Measurements from ENCODE around the gene CMIP. TPM values are rescaled to one million over a fixed set of nuclear protein-coding genes. Genes with fewer than 3 reads are reported as not detected.

CMIP gene
- total RNA-seq, 1 experiment from 2014 or later = 1.4 TPM

DNA sequence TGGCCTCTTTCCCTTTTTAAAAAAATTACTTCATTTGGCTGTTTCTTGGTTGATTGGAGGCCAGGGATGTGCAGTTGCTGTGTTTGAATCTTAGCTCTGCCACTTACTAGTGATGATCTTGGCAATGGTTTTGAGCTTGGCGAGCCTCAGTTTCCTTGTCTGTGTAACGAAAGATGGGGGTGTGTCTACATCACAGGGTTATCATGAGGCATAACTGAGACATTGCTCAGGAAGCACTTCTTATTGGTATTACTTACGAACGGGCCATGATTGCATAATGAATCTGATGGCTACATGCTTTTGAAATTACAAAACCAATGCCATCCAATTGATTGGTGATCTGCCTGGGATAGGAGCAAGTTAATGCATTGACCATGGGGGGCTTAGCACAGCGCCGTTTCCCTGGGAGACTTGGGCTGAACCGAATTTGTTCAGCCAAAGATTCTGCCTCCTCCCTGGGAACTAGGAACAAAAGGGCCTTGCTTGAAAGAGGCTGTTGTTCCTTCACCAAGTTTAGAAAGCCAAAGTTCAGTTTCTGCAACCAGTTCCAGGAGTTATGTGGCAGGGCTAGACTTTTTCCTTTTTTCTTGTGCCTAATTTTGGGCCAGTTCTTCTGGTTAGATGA, 21.9 kb downstream of the CMIP start:
- Histone ChIP-seq H3K9me3 (no peaks in the 10 kb centered on the region), H3K4me3 (no peak overlapping the region), H3K36me3 (peaks cover 3% of the 10 kb centered on the region; the same call in 1 of the 2 replicates), H3K27me3 (no peaks in the 10 kb centered on the region)
- no peak for DNase-seq

- peaks cover 4% of the 10 kb centered on the region; the same call in 1 of the 2 replicates for H3K36me3 ChIP-seq
- no peaks in the 10 kb centered on the region for H3K27me3 ChIP-seq
- no peaks in the 10 kb centered on the region for H3K9me3 ChIP-seq
- no peak for DNase-seq
- no peak overlapping the region for H3K4me3 ChIP-seq
Observed at GRCh38 chr16:81467072-81467471, 22.5 kb downstream of the CMIP start.

GRCh38 chr16:81467815-81468214, 23.2 kb downstream of the CMIP start:
- no peaks in the 10 kb centered on the region for H3K27me3 ChIP-seq
- no peak overlapping the region for H3K4me3 ChIP-seq
- peaks cover 4% of the 10 kb centered on the region; the same call in 1 of the 2 replicates for H3K36me3 ChIP-seq
- no peak for DNase-seq
- no peaks in the 10 kb centered on the region for H3K9me3 ChIP-seq

DNA sequence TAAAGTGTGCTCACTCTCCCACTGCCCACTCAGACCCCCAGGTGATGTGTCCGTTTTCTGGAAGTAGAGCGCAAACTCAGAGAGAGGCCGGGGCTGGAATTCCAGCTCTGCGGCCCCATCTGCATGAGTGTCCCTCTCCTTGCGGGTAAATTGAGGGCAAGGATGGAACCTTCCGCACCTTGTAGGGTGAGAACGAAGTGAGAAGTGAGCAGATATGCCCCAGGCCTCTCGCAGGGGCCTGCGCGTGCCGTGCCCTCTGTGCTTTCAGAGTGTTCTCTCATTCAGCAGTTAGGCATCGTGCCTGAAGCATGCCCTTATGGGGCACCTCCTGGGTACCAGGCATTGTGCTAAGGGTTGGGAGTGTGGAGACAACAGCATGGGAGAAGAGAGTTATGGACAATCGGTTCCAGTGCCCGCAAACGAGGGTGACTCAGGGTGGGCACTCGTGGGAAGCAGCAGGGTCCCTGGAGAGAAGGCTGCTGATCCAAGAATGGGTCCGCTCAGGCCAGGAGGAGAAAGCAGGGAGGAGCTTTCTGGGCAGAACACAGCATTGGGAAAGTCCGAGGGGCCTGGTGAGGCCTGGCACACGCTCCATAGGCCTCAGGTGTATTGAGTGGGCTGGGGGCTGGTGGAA, 23.8 kb downstream of the CMIP start:
- no peak for DNase-seq
- Histone ChIP-seq H3K4me3 (no peak overlapping the region), H3K27me3 (no peaks in the 10 kb centered on the region), H3K36me3 (peaks cover 4% of the 10 kb centered on the region; the same call in 1 of the 2 replicates), H3K9me3 (no peaks in the 10 kb centered on the region)

- no peaks in the 10 kb centered on the region for H3K9me3 ChIP-seq
- H3K36me3 ChIP-seq = peaks cover 4% of the 10 kb centered on the region; the same call in 1 of the 2 replicates
- no peaks in the 10 kb centered on the region for H3K27me3 ChIP-seq
- H3K4me3 ChIP-seq = no peak overlapping the region
- DNase-seq = no peak
Observed at GRCh38 chr16:81469183-81469677, 24.6 kb downstream of the CMIP start.

GRCh38 chr16:81469710-81470535, 25.3 kb downstream of the CMIP start:
- no peak overlapping the region for H3K4me3 ChIP-seq
- peaks cover 4% of the 10 kb centered on the region; the same call in 1 of the 2 replicates for H3K36me3 ChIP-seq
- H3K27me3 ChIP-seq = no peaks in the 10 kb centered on the region
- H3K9me3 ChIP-seq = no peaks in the 10 kb centered on the region
- no peak for DNase-seq

DNA sequence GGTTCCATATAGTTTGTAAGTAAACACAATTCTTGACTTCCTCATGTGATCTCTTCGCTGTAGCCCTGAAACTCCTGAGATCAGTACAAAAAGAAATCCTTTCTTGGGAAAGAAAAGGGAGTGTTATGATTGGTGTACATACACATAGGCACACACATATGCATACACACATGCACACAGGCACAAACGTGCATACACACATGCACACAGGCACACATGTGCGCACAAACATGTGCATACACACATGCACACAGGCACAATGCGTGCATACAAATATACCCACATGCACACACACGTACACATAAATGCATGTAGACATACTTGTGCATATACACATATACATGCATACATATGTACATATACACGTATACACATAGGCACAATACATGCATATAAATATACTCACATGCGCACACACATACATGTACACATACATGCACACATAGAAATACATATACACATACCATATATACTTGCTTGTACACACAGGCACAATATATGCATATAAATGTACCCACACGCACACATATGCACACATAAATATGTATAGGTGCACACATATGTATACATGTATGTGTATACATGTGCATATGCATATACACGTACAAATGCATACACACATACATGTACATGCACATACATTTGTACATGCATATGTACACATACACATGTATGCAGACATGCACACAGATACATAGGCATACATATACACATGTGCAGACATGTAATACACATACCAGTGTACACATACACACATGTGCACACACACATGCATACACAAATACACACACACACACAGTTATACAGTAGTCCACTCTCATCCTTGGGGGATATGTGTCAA, 26.4 kb downstream of the CMIP start:
- Histone ChIP-seq H3K27me3 (no peaks in the 10 kb centered on the region), H3K36me3 (peaks cover 4% of the 10 kb centered on the region; the same call in 1 of the 2 replicates), H3K9me3 (no peaks in the 10 kb centered on the region), H3K4me3 (no peak overlapping the region)
- no peak for DNase-seq

DNA sequence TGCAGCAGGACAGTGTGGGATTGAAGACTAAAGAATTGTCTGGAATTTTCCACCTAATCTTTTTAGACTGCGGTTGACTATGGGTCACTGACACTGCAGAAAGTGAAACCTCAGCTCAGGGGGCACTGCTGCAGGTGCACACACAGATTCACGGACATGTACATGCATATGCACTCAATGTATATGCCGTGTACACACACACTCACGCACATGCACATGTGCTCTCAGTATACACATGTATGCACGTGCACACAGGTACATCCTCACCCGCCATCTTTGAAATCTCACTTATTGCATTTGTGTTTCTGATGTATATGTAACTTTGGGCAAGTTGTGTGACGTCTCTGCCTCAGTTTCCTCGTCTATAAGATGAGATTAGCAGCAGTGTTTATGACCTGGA, 27.3 kb downstream of the CMIP start:
- H3K9me3 ChIP-seq = no peaks in the 10 kb centered on the region
- H3K36me3 ChIP-seq = peaks cover 4% of the 10 kb centered on the region; the same call in 1 of the 2 replicates
- H3K27me3 ChIP-seq = no peaks in the 10 kb centered on the region
- DNase-seq = no peak
- no peak overlapping the region for H3K4me3 ChIP-seq

DNA sequence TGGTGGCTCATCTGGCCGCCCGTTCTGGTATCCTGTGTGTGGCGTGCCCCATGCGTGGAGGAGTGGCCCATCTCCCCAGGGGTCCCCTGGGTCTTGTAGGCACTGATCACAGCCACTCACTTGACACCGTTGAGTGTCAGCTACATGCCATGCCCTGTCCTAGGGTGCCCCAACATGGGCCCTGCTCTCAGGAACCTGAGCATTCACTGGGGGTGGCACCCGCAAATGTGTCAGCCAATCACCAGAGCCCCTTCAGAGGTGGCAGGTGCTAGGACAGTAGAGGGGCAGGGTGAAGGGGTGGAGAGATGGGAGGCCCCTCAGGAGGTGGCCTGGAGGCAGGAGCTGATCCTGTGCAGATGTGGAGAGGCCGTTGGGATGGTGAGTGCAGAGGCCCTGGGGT, 27.8 kb downstream of the CMIP start:
- Histone ChIP-seq H3K36me3 (peaks cover 4% of the 10 kb centered on the region; the same call in 1 of the 2 replicates), H3K9me3 (no peaks in the 10 kb centered on the region), H3K4me3 (no peak overlapping the region), H3K27me3 (no peaks in the 10 kb centered on the region)
- DNase-seq = no peak

GRCh38 chr16:81473066-81473488, 28.5 kb downstream of the CMIP start:
- no peaks in the 10 kb centered on the region for H3K9me3 ChIP-seq
- peaks cover 4% of the 10 kb centered on the region; the same call in 1 of the 2 replicates for H3K36me3 ChIP-seq
- no peaks in the 10 kb centered on the region for H3K27me3 ChIP-seq
- no peak overlapping the region for H3K4me3 ChIP-seq
- DNase-seq = no peak

DNA sequence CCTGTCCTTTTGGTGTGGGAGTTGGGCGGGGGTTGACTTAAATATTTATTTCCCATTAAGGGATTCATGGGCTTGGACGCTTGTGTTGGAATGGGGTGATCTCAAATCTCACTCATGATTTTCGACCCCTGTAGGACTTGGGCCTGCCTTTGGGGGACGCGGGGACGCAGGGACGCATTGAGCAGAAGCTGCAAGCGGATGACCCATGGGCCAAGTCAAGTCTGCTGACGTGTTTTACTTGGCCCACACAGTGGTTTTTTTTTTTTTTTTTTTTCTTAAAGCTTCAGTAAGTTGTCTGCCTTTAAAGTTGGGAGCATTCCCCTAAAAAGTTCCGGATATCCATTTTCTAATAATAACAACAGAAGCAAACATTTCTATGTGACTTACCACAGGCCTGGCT, 28.9 kb downstream of the CMIP start:
- no peak for DNase-seq
- no peak overlapping the region for H3K4me3 ChIP-seq
- H3K9me3 ChIP-seq = no peaks in the 10 kb centered on the region
- no peaks in the 10 kb centered on the region for H3K27me3 ChIP-seq
- peaks cover 4% of the 10 kb centered on the region; the same call in 1 of the 2 replicates for H3K36me3 ChIP-seq

- peaks cover 4% of the 10 kb centered on the region; the same call in 1 of the 2 replicates for H3K36me3 ChIP-seq
- DNase-seq = no peak
- H3K27me3 ChIP-seq = no peaks in the 10 kb centered on the region
- H3K9me3 ChIP-seq = no peaks in the 10 kb centered on the region
- H3K4me3 ChIP-seq = no peak overlapping the region
Observed at GRCh38 chr16:81473969-81474959, 29.7 kb downstream of the CMIP start.

- H3K4me3 ChIP-seq = no peak overlapping the region
- H3K9me3 ChIP-seq = no peaks in the 10 kb centered on the region
- H3K36me3 ChIP-seq = no peaks in the 10 kb centered on the region
- H3K27me3 ChIP-seq = no peaks in the 10 kb centered on the region
- no peak for DNase-seq
Observed at GRCh38 chr16:81477697-81478693, 33.4 kb downstream of the CMIP start.

DNA sequence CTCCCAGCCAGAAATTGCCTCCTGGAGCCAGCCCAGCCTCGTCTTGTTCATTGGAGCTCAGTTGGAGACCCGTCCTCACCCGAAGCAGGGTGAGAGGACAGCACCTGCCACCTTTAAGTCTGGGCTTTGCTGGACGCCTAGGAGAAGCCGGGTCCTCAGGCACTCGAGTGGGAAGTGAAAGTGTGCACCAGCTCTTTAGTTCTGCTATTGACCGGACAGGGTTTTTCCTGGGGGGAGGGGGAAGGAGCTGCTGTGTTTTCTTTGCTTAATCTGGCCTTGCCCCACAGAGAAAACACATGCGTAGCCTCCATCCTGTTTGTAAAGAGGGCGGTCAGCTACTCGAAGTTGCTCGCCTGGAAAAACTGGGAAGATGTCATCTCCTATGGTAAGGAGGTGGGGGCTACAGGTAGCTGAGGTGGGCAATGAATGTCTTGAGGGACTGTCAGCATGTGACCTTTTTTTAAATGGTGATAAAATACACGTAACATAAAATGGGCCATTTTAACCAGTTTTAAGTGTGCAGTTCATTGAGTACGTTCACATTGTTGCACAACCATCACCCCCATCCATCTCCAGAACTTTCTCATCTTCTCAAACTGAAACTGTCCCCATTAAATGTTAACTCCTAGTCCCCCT, 34.4 kb downstream of the CMIP start:
- Histone ChIP-seq H3K9me3 (no peaks in the 10 kb centered on the region), H3K27me3 (no peaks in the 10 kb centered on the region), H3K36me3 (no peaks in the 10 kb centered on the region), H3K4me3 (no peak overlapping the region)
- no peak for DNase-seq

Measured in MG63 (cell line).